K562 (cell line): Measurements from ENCODE around the gene ANO6. TPM values are rescaled to one million over a fixed set of nuclear protein-coding genes. Genes with fewer than 3 reads are reported as not detected.
A peak's percentile ranks its signal among the peaks of the same experiment; 100 is the strongest.

Source experiments
- ATAC-seq: fragments of 200-7000 bp; cut with Tn5 transposase; 3 replicates; pipeline ENCODE4 v1.9.1; 2020; ENCODE audit warnings: moderate library complexity
- BruUV-seq: library from RNA; stranded (reverse); fragments of 400-500 nt; replicated peaks from 2 replicates; lab custom pipeline; 2021; lab: Mats Ljungman, UMichigan
- CTCF ChIA-PET: fragments of 300-600 bp; formaldehyde crosslinking; extraction: SDS; loops from one replicate; lab custom pipeline; 2021; ENCODE audit warnings: low intra/inter-chr PET ratio; lab: Yijun Ruan, JAX
- POLR2A ChIA-PET: fragments of 300-600, 350-650 bp; sonication (Branson Sonifier 250); formaldehyde crosslinking; extraction: SDS; loops from one replicate; lab custom pipeline; 2021; ENCODE audit warnings: antibody characterized with exemption, inconsistent platforms; lab: Yijun Ruan, JAX
- DNase-seq, 4 experiments: peaks; one replicate each; pipeline versions ENCODE4 v3.0.0 to v3.0.0-alpha.2; 2011 to 2018; ENCODE audit warnings: low spot score in 3 of 4, mixed read lengths in 3 of 4; ENCODE audit errors: extremely low read depth in 1 of 4
- FAIRE-seq: peaks from 2 replicates; lab custom pipeline; 2011; peaks lifted over from hg19 to GRCh38; lab: Jason Lieb, UNC
- H2AFZ ChIP-seq: 2 replicates; pipeline ENCODE4 v1.6.0; 2011; ENCODE audit warnings: low read depth, low read length, control low read depth, inconsistent platforms
- H3K27ac ChIP-seq: fragments of 200-600 bp; 3 replicates; pipeline ENCODE4 v1.8.0; 2011; ENCODE audit warnings: low read depth, mild to moderate bottlenecking, control low read depth, inconsistent platforms, low read length, moderate library complexity, mixed read lengths; ENCODE audit errors: extremely low read depth
- H3K27me3 ChIP-seq, 2 experiments: fragments of 300-600 bp in 1 of 2; 2 replicates in 1 of 2; 3 replicates in 1 of 2; pipeline versions ENCODE4 v1.6.0 to v1.8.0; 2011; ENCODE audit warnings: inconsistent platforms in 2 of 2, low read length in 2 of 2, mild to moderate bottlenecking in 1 of 2, mixed read lengths in 1 of 2, moderate library complexity in 1 of 2; ENCODE audit not compliant: control insufficient read depth in 2 of 2, insufficient read depth in 2 of 2
- H3K36me3 ChIP-seq: fragments of 300-600 bp; 3 replicates; pipeline ENCODE4 v1.8.0; 2011; ENCODE audit warnings: mild to moderate bottlenecking, low read length, inconsistent platforms; ENCODE audit not compliant: control insufficient read depth, insufficient read depth
- H3K4me1 ChIP-seq, 2 experiments: fragments of 200-600 bp in 1 of 2; replicated peaks in 1 of 2; 2 replicates in 1 of 2; 3 replicates in 1 of 2; pipeline versions ENCODE4 v1.5.1 to v1.8.0; 2011; ENCODE audit warnings: inconsistent platforms in 2 of 2, low read length in 2 of 2, mild to moderate bottlenecking in 1 of 2, mixed read lengths in 1 of 2, moderate library complexity in 1 of 2; ENCODE audit not compliant: control insufficient read depth in 2 of 2, insufficient read depth in 2 of 2
- H3K4me2 ChIP-seq: 2 replicates; pipeline ENCODE4 v1.6.1; 2011; ENCODE audit warnings: low read length, control low read depth, inconsistent platforms, mixed read lengths; ENCODE audit not compliant: insufficient read depth
- H3K4me3 ChIP-seq: fragments of 200-600 bp; sonication (generic), shearing (Covaris generic); 2 replicates; pipeline ENCODE4 v1.5.1; 2016; ENCODE audit warnings: control low read depth, inconsistent platforms
- H3K79me2 ChIP-seq: fragments of 200-600 bp; 3 replicates; pipeline ENCODE4 v1.8.0; 2011; ENCODE audit warnings: low read length, inconsistent platforms; ENCODE audit not compliant: control insufficient read depth, insufficient read depth
- H3K9ac ChIP-seq, 2 experiments: 2 replicates each; pipeline versions ENCODE4 v1.6.0 to v1.6.1; 2011; ENCODE audit warnings: low read depth in 2 of 2, low read length in 2 of 2, control low read depth in 1 of 2, inconsistent platforms in 1 of 2, mild to moderate bottlenecking in 1 of 2, mixed read lengths in 1 of 2; ENCODE audit not compliant: insufficient read depth in 1 of 2
- H3K9me1 ChIP-seq: one replicate; pipeline ENCODE4 v1.6.0; 2011; ENCODE audit warnings: inconsistent platforms, mild to moderate bottlenecking, low read length, moderate library complexity; ENCODE audit not compliant: control insufficient read depth, insufficient read depth
- H3K9me3 ChIP-seq: replicated peaks from 2 replicates; pipeline ENCODE4 v1.5.1; 2011; ENCODE audit warnings: low read depth, low read length, inconsistent platforms; ENCODE audit not compliant: control insufficient read depth, insufficient read depth
- H4K20me1 ChIP-seq: replicated peaks from 2 replicates; pipeline ENCODE4 v1.6.1; 2011; ENCODE audit warnings: low read length, inconsistent platforms, mixed read lengths; ENCODE audit not compliant: control insufficient read depth, insufficient read depth
- ATF3 ChIP-seq, 2 experiments: fragments of 450-650 bp in 1 of 2; sonication (generic) in 1 of 2; formaldehyde crosslinking in 1 of 2; IDR thresholded peaks in 1 of 2; conservative IDR thresholded peaks in 1 of 2; 2 replicates each; pipeline versions ENCODE4 v1.6.1 to v1.8.1; 2016 to 2023; ENCODE audit warnings: mild to moderate bottlenecking in 2 of 2, moderate library complexity in 2 of 2, inconsistent platforms in 1 of 2, missing genetic modification reagents in 1 of 2
- C11orf30 ChIP-seq: fragments of 450-650 bp; IDR thresholded peaks from 2 replicates; pipeline ENCODE4 v1.6.1; 2016; ENCODE audit warnings: low read depth, mild to moderate bottlenecking
- HES1 ChIP-seq: fragments of 450-650 bp; IDR thresholded peaks from 2 replicates; pipeline ENCODE4 v1.6.1; 2016; ENCODE audit warnings: low read depth, mild to moderate bottlenecking, moderate library complexity
- RFX1 ChIP-seq: fragments of 450-650 bp; IDR thresholded peaks from 2 replicates; pipeline ENCODE4 v1.6.1; 2016; ENCODE audit warnings: mild to moderate bottlenecking, moderate library complexity
- USF2 ChIP-seq: sonication (generic); formaldehyde crosslinking; IDR thresholded peaks from 2 replicates; pipeline ENCODE4 v1.5.0; 2020; ENCODE audit warnings: missing genetic modification reagents
- WGBS: fragments of 100-300 bp; shearing (Covaris generic); methylation state at CpG from one replicate; pipeline ENCODE4 v1.1.6; 2016; ENCODE audit warnings: low coverage, mixed read lengths; ENCODE audit not compliant: insufficient coverage; ENCODE audit errors: missing lambda C conversion rate; 5-methylcytosine and 5-hydroxymethylcytosine counted together
- in situ Hi-C: fragments of 300-500 bp; cut with MboI; formaldehyde crosslinking; loops from 4 replicates; pipeline ENCODE4 v1.15.0; 2018; ENCODE audit warnings: inconsistent platforms, mixed read lengths
- intact Hi-C: fragments of 100-400 bp; cut with micrococcal nuclease; formaldehyde crosslinking; loops from 2 replicates; pipeline ENCODE4 v1.14.2; 2022
- polyA plus RNA-seq, 8 experiments: library from polyadenylated mRNA; depleted of rRNA in 4 of 8; stranded (reverse) in 5 of 8; unstranded in 3 of 8; fragments of >200 nt; fragmentation: Nextera tagmentation in 2 of 8; fragmentation: Illumina TruSeq in 1 of 8; extraction: Ambion mirVana in 2 of 8; extraction: Trizol in 1 of 8; gene quantifications; 2 replicates each; pipeline versions ENCODE4 v1.2.1 to v1.2.3, GENCODE V29; 2011 to 2014; ENCODE audit warnings: inconsistent platforms in 1 of 8, missing spikeins in 1 of 8
- total RNA-seq, 7 experiments: library from RNA; depleted of rRNA in 6 of 7; stranded (reverse); fragments of >200 nt in 6 of 7; fragmentation: Illumina TruSeq in 2 of 7; extraction: Trizol in 2 of 7; gene quantifications; 2 replicates each; pipeline versions ENCODE4 v1.2.1 to v1.2.3, GENCODE V29; 2011 to 2021; ENCODE audit warnings: low replicate concordance in 1 of 7

ANO6 gene
- total and polyA plus RNA-seq, 9 of the 15 experiments (the other 6 are each of a cell fraction or from before 2014, with no cell fraction given) = 3.5 to 24.7 (median 20.3) TPM

- Histone ChIP-seq H3K9me1 (no peaks in the 10 kb centered on the region), H3K4me1 (peaks cover 14 to 41% of the 10 kb centered on the region in 2 experiments), H3K9ac (no peak overlapping the region), H3K36me3 (no peaks in the 10 kb centered on the region), H3K79me2 (peaks cover 10% of the 10 kb centered on the region; the same call in 2 of the 3 replicates), H4K20me1 (no peaks in the 10 kb centered on the region), H3K27me3 (no peaks in the 10 kb centered on the region), H3K4me3 (no peak overlapping the region), H3K9me3 (no peaks in the 10 kb centered on the region), H2AFZ (no peak overlapping the region), H3K27ac (no peak overlapping the region), H3K4me2 (no peak overlapping the region)
- ChIA-PET CTCF (no interaction called here), POLR2A (interaction anchor here (1.5 kb wide), 1 partner anchor 9 kb away, joined by 4 read pairs; no protein-coding TSS in a partner anchor)
- no peak for DNase-seq
- in situ Hi-C loops = no loop called here
- no peak for ATAC-seq
- 49% methylated on average over 7 of the region's 7 CpGs for WGBS
- intact Hi-C loops = no loop called here
- no peak for FAIRE-seq
- BruUV-seq = no TSS peak
- TF ChIP-seq C11orf30 (peak; percentile 29; the same call in 1 of the 2 replicates), ATF3 (IDR thresholded peaks at IDR 0.05) (peak; percentile 26; the same call in 1 of the 2 replicates), ATF3 (CRISPR knock-in tag; conservative IDR thresholded peaks at IDR 0.05) (no peak), RFX1 (no peak), HES1 (peak; percentile 61; the same call in 1 of the 2 replicates), USF2 (CRISPR knock-in tag) (no peak)
Observed at GRCh38 chr12:45296046-45296586, 80.2 kb downstream of the ANO6 start.
